T47D (cell line): ENCODE data around the gene CEACAM5.

Experiments
- DNase-seq, 2 experiments: peaks; one replicate each; pipeline versions ENCODE4 v3.0.0 to v3.0.0-alpha.2; 2011 to 2012; ENCODE audit warnings: low read depth in 1 of 2, low spot score in 1 of 2
- JUND ChIP-seq: IDR thresholded peaks from 2 replicates; pipeline ENCODE4 v1.6.1; 2012; ENCODE audit warnings: low read depth
- in situ Hi-C: cut with HindIII; loops from 2 replicates; pipeline ENCODE4 v1.10.0; 2016; ENCODE audit warnings: low sequenced_read_pairs, low pct_unique_long_range_greater_than_20kb

CEACAM5 gene

GRCh38 chr19:41694831-41695635 is 13.4 kb upstream of the CEACAM5 start:
- no peak for TF ChIP-seq JUND
- in situ Hi-C loops, result no loop called here
- no peak for DNase-seq

DNA sequence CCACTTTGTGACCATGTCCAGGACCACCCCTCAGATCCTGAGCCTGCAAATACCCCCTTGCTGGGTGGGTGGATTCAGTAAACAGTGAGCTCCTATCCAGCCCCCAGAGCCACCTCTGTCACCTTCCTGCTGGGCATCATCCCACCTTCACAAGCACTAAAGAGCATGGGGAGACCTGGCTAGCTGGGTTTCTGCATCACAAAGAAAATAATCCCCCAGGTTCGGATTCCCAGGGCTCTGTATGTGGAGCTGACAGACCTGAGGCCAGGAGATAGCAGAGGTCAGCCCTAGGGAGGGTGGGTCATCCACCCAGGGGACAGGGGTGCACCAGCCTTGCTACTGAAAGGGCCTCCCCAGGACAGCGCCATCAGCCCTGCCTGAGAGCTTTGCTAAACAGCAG is 12.7 kb upstream of the CEACAM5 start:
- DNase-seq, result no peak
- no peak for TF ChIP-seq JUND
- in situ Hi-C loops, result no loop called here

GRCh38 chr19:41696402-41697197 is 11.8 kb upstream of the CEACAM5 start:
- peak; percentile 41 to 64 for DNase-seq

GRCh38 chr19:41697198-41697855 is 11.1 kb upstream of the CEACAM5 start:
- no peak for DNase-seq
- no peak for TF ChIP-seq JUND
- in situ Hi-C loops, result no loop called here

More at GRCh38 chr19:41696402-41697197, 11.8 kb upstream of the CEACAM5 start:
- TF ChIP-seq JUND, result no peak
- in situ Hi-C loops, result no loop called here

- DNase-seq, result no peak
- no peak for TF ChIP-seq JUND
- in situ Hi-C loops, result no loop called here
Measured at GRCh38 chr19:41698746-41699230, 9.6 kb upstream of the CEACAM5 start.

DNA sequence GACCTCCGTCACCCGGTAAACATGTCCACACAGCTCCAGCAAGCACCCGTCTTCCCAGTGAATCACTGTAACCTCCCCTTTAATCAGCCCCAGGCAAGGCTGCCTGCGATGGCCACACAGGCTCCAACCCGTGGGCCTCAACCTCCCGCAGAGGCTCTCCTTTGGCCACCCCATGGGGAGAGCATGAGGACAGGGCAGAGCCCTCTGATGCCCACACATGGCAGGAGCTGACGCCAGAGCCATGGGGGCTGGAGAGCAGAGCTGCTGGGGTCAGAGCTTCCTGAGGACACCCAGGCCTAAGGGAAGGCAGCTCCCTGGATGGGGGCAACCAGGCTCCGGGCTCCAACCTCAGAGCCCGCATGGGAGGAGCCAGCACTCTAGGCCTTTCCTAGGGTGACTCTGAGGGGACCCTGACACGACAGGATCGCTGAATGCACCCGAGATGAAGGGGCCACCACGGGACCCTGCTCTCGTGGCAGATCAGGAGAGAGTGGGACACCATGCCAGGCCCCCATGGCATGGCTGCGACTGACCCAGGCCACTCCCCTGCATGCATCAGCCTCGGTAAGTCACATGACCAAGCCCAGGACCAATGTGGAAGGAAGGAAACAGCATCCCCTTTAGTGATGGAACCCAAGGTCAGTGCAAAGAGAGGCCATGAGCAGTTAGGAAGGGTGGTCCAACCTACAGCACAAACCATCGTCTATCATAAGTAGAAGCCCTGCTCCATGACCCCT is 9.0 kb upstream of the CEACAM5 start:
- DNase-seq, result no peak
- no peak for TF ChIP-seq JUND
- in situ Hi-C loops, result no loop called here

DNA sequence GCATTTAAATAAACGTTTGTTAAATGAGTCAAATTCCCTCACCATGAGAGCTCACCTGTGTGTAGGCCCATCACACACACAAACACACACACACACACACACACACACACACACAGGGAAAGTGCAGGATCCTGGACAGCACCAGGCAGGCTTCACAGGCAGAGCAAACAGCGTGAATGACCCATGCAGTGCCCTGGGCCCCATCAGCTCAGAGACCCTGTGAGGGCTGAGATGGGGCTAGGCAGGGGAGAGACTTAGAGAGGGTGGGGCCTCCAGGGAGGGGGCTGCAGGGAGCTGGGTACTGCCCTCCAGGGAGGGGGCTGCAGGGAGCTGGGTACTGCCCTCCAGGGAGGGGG is 8.5 kb upstream of the CEACAM5 start:
- in situ Hi-C loops, result no loop called here
- no peak for DNase-seq

DNA sequence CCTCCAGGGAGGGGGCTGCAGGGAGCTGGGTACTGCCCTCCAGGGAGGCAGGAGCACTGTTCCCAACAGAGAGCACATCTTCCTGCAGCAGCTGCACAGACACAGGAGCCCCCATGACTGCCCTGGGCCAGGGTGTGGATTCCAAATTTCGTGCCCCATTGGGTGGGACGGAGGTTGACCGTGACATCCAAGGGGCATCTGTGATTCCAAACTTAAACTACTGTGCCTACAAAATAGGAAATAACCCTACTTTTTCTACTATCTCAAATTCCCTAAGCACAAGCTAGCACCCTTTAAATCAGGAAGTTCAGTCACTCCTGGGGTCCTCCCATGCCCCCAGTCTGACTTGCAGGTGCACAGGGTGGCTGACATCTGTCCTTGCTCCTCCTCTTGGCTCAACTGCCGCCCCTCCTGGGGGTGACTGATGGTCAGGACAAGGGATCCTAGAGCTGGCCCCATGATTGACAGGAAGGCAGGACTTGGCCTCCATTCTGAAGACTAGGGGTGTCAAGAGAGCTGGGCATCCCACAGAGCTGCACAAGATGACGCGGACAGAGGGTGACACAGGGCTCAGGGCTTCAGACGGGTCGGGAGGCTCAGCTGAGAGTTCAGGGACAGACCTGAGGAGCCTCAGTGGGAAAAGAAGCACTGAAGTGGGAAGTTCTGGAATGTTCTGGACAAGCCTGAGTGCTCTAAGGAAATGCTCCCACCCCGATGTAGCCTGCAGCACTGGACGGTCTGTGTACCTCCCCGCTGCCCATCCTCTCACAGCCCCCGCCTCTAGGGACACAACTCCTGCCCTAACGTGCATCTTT is 7.8 kb upstream of the CEACAM5 start:
- no peak for TF ChIP-seq JUND
- DNase-seq, result no peak
- in situ Hi-C loops, result no loop called here

More for the DNA sequence above, 8.5 kb upstream of the CEACAM5 start:
- no peak for TF ChIP-seq JUND

DNA sequence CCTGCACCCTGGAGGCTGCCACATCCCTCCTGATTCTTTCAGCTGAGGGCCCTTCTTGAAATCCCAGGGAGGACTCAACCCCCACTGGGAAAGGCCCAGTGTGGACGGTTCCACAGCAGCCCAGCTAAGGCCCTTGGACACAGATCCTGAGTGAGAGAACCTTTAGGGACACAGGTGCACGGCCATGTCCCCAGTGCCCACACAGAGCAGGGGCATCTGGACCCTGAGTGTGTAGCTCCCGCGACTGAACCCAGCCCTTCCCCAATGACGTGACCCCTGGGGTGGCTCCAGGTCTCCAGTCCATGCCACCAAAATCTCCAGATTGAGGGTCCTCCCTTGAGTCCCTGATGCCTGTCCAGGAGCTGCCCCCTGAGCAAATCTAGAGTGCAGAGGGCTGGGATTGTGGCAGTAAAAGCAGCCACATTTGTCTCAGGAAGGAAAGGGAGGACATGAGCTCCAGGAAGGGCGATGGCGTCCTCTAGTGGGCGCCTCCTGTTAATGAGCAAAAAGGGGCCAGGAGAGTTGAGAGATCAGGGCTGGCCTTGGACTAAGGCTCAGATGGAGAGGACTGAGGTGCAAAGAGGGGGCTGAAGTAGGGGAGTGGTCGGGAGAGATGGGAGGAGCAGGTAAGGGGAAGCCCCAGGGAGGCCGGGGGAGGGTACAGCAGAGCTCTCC is 6.9 kb upstream of the CEACAM5 start:
- in situ Hi-C loops, result no loop called here
- peak in 1 of 2 experiments; percentile 27 for DNase-seq
- no peak for TF ChIP-seq JUND

DNA sequence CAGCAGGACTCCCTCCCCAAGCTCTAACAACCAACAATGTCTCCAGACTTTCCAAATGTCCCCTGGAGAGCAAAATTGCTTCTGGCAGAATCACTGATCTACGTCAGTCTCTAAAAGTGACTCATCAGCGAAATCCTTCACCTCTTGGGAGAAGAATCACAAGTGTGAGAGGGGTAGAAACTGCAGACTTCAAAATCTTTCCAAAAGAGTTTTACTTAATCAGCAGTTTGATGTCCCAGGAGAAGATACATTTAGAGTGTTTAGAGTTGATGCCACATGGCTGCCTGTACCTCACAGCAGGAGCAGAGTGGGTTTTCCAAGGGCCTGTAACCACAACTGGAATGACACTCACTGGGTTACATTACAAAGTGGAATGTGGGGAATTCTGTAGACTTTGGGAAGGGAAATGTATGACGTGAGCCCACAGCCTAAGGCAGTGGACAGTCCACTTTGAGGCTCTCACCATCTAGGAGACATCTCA is 6.2 kb upstream of the CEACAM5 start:
- in situ Hi-C loops, result no loop called here
- TF ChIP-seq JUND, result no peak
- DNase-seq, result no peak
